Stimulated activated CD4-positive, alpha-beta T cell treated with anti-CD3 and anti-CD28 coated beads, Interleukin-1b, Interleukin-23, amount 100 ng/mL, for 4 hours (primary cell): ENCODE results near the gene ZNF555.
A peak's percentile ranks its signal among the peaks of the same experiment; 100 is the strongest.
"Not testable (repeated sequence)": the region's sequence is repeated elsewhere in the genome, so short reads cannot be mapped to it uniquely, and the experiment has no call there.

ENCODE experiments used
- DNase-seq, 2 donors: peaks; one replicate each; pipeline ENCODE4 v3.0.0-alpha.2; 2020; ENCODE audit warnings: low read depth in 2 of 2

ZNF555 gene

GRCh38 chr19:2840794-2841791 lies at the start of gene ZNF555:
TSS of gene ZNF555 (plus strand) at chr19:2841475. CDS start at chr19:2841573, 98 bp downstream.
- peak; percentile 95 to 99 for DNase-seq

DNA sequence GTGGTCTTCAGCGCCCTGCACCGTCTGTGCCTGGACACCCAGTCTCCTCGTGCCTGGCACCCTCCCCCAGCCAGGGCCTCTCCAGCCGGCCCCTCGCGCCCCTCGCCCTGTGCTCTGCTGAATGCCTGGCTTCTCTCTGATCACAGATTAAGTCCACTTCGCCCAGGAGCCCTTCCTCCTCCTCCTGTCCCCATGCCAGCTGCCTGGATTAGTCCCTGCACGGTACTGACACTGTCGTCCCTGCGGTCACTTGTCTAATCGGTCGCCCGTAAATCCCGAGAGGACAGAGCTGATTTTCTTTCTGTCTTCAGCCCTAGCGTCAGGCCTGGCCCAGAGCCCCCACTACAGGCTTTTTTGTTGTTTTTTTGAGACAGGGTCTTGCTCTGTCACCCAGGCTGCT lies 49.4 kb upstream of the ZNF555 start:
- DNase-seq, result no peak

DNA sequence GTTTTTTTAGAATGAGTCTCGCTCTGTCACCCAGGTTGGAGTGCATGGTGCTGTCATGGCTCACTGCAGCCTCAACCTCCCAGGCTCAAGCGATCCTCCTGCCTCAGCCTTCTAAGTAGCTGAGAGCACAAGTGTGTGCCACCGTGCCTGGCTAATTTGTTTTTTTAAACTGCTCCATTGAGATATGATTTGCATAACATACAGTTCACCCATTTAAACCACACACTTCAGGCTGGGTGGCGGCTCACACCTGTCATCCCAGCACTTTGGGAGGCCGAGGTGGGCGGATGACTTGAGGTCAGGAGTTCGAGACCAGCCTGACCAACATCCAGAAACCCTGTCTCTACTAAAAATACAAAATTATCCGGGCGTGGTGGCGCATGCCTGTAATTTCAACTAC lies 48.6 kb upstream of the ZNF555 start:
- DNase-seq, result not testable (repeated sequence)

DNA sequence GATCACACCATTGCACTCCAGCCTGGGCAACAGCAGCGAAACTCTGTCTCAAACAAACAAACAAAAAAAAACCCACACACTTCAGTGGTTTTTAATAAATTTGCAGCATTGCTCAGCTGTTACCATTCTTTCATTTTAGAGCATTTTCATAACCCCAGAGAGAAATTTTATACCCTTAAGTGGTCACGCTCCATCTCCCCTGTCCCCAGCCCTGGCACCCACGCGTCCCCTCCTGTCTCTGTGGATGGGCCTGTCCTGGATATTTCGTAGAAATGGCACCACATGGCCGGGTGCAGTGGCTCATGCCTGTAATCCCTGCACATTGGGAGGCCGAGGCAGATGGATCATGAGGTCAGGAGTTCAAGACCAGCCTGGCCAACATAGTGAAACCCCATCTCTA lies 48.1 kb upstream of the ZNF555 start:
- DNase-seq, result no peak

GRCh38 chr19:2793577-2793976 lies 47.7 kb upstream of the ZNF555 start:
- no peak for DNase-seq

DNA sequence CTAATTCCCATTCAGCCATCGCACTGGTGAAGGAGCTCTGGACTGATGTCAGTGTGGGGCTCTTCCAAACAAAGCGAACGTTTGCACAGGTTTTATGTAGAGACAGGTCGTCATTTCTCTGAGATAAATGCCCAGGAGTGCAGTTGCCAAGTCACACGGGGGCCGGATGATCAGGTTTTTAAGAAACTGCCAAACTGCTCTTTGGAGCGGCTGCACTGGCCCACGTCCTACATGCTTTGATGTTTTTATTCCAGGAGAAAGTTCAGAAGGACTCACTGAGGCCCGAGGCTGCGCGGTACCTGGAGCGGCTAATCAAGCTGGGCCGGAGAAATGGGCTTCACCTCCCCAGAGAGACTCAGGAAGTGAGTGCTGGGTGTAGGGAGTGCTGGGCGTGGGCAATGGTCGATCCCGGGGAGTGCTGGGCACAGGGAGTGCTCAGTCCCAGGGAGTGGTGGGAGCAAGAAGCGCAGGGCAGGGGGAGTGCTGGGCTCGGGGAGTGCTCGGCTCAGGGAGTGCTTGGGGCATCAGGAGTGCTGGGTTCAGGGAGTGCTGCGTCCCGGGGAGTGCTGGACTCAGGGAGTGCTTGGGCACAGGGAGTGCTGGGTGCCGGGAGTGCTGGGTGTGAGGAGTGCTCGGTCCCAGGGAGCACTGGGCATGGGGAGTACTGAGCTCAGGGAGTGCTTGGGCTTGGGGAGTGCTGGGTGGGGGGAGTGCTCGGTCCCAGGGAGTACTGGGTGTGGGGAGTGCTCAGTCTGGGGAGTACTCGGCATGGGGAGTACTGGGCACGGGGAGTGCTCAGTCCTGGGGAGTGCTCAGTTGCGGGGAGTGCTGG lies 45.2 kb upstream of the ZNF555 start:
- no peak for DNase-seq

DNA sequence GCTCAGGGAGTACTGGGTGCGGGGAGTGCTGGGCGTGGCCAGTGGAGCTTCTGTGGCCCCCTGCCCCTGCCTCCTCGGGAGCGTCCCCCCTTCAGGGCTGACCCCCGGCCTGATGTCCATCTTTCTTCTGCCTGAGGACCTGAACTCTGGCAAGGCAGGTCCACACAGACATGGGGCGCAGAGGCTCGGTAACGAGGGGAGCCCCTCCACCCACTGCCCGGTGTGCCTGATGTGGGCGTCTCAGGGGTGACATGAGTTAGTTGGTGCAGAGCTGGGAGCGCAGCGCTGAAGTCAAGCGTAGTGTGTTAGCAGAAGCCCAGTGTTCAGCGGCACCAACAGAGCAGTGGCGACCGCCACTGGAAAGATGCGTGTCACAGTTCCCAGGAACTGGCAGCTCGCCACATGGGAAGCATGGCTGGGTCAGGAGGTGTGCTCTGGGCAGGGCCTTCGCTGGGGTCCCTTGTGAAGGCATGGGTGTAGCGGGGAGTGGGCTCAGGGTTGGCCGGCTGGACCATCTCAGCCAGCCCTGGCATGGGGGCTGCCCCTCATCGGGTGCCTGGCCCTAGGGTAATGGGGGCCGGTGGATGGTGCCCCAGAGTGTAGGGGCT lies 44.5 kb upstream of the ZNF555 start:
- DNase-seq, result no peak

GRCh38 chr19:2797280-2797679 lies 44.0 kb upstream of the ZNF555 start:
- DNase-seq, result no peak

DNA sequence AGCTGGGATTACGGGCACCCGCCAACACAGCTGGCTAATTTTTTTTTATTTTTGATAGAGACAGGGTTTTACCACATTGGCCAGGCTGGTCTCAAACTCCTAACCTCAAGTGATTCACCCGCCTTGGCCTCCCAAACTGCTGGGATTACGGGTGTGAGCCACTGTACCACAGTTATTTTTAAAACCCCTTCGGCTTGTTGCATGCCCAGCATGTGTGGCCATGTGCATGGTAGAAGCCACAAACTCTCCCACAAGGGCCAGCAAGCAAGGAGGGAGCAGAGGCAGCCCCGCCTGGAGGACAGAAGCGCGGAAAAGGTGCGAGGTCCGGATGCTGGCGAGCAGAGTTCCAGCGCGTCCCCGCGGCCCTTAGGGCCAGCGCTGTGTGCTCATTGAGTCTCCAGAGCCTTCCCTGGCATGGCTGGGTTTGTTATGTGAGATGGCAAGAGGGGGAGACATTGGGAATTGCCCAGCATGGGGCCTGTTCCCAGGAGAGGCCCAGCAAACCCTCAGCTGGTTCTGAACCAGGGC lies 43.1 kb upstream of the ZNF555 start:
- no peak for DNase-seq

- DNase-seq, result no peak
Measured at GRCh38 chr19:2798733-2799132, 42.5 kb upstream of the ZNF555 start.

GRCh38 chr19:2799273-2800020 lies 41.8 kb upstream of the ZNF555 start:
- no peak for DNase-seq

DNA sequence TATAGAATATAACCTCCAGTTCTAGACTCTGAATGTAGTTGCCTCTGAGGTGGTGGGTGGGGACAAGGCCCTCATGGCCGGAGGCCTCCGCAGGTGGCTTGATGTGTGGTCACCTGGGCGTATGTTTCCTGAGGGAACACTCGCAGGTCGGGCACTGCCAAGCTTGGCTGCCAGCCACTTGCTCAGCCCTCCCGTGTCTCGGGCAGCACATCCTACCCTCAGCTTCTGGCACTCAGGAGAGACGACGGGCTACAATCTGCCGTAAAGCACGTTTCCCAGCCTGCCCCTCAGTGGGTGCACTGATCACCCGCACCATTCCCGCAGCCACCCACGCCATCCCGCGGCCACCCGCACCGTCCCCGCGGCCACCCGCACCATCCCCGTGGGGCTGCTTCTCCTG lies 40.8 kb upstream of the ZNF555 start:
- no peak for DNase-seq

GRCh38 chr19:2802826-2803225 lies 38.4 kb upstream of the ZNF555 start:
- no peak for DNase-seq

DNA sequence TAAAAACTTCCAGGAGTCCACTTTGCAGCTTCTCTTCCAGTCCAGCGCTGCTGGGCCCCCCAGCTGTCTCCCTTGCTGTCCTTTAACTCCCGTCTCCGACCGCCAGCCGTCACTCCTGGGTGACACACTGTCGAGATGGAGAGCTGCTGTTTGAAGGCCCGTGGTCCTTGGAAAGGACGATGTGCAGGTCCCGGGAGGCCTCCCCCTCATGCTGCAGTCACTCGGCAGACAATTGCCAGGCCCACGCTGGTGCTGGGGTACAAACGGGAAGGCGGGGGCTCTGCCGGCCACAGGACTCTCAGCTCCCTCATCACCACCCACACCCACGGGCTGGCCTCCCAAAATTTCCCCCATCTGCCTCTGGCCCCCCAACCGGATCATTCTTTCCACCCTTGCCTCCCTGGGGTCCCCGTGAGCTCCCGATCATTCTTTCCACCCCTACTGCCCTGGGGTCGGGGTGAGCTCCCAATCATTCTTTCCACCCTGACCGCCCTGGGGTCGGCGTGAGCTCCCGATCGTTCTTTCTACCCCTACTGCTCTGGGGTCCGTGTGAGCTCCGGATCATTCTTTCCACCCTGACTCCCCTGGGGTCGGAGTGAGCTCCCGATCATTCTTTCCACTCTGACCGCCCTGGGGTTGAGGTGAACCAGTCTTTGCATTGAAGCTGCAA lies 37.7 kb upstream of the ZNF555 start:
- no peak for DNase-seq

GRCh38 chr19:2804156-2805004 lies 36.9 kb upstream of the ZNF555 start:
- no peak for DNase-seq

GRCh38 chr19:2805261-2805900 lies 35.9 kb upstream of the ZNF555 start:
- DNase-seq, result no peak

GRCh38 chr19:2805991-2806649 lies 35.2 kb upstream of the ZNF555 start:
- DNase-seq, result no peak

DNA sequence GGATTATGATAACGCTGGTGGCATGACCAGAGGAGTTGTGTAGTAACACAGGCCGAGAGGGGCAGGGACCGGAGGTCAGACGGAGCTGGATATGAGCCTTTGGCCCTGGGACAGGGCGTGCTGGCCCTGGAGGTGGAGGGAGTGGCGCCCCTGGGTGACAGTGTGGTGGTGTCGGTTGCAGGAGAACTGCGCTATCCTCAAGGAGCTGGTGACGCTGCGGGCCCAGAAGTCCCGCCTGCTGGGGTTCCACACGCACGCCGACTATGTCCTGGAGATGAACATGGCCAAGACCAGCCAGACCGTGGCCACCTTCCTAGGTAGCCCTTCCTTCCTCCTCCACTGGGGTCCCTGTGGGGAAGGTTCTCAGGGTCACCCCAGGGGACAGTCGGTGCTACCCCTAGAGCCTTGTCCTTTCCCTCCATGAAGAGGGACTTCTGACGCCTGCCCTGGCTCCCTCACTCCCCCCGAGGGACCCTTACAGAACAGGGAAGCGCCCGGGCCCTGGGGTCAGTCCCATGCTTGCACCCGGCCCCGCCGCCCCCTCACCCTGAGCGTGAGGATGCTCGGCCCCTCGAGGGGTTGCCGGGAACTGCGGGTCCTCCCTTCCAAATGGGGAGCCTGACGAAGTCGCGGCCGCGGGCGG lies 34.4 kb upstream of the ZNF555 start:
- no peak for DNase-seq
